Measurements from ENCODE around the gene GARNL3. TPM values are rescaled to one million over a fixed set of nuclear protein-coding genes. Genes with fewer than 3 reads are reported as not detected.

The GARNL3 gene
- total and polyA plus RNA-seq, 2 experiments from 2014 or later, result 8.7 to 21.9 TPM

GRCh38 chr9:127273326-127273725 lies 8.8 kb downstream of the GARNL3 start:
- Mint-ChIP-seq H3K36me3 (ENCODE audit: low read depth) (peaks cover 8% of the 10 kb centered on the region; the same call in 2 of the 3 replicates), H3K27ac (no peak overlapping the region), H3K4me1 (no peaks in the 10 kb centered on the region), H3K27me3 (ENCODE audit: insufficient read depth, low read depth, poor library complexity) (no peaks in the 10 kb centered on the region), H3K4me3 (no peak overlapping the region), H3K9me3 (no peaks in the 10 kb centered on the region)
- no peaks in the 10 kb centered on the region; the same call in 1 of the 2 replicates for H4K20me1 ChIP-seq (replicated peaks; ENCODE audit: insufficient read depth)
- no peak for DNase-seq (ENCODE audit: low spot score)
- no peak for TF ChIP-seq ZNF114 (CRISPR knock-in tag; IDR thresholded peaks at IDR 0.05)
- H3K79me2 ChIP-seq (replicated peaks; ENCODE audit: insufficient read depth), result no peaks in the 10 kb centered on the region
- no peak for ATAC-seq
- no peaks in the 10 kb centered on the region for H3K4me1 ChIP-seq (ENCODE audit: insufficient read depth)
- no peak overlapping the region for H2AFZ ChIP-seq
- no peaks in the 10 kb centered on the region for H3K36me3 ChIP-seq (ENCODE audit: insufficient read depth)
- no peaks in the 10 kb centered on the region for H3F3A ChIP-seq (replicated peaks; ENCODE audit: low read depth)
- no peaks in the 10 kb centered on the region for H3K9me2 ChIP-seq (ENCODE audit: insufficient read depth)
- H3K4me3 ChIP-seq, result no peak overlapping the region
- H3K4me2 ChIP-seq, result no peak overlapping the region
- H3K27me3 ChIP-seq (ENCODE audit: insufficient read depth), result no peaks in the 10 kb centered on the region
- no peak overlapping the region for H3K27ac ChIP-seq (ENCODE audit: low read depth)

GRCh38 chr9:127277099-127277498 lies 12.5 kb downstream of the GARNL3 start:
- Histone ChIP-seq H3F3A (replicated peaks; ENCODE audit: low read depth) (no peaks in the 10 kb centered on the region), H3K36me3 (ENCODE audit: insufficient read depth) (no peaks in the 10 kb centered on the region), H4K20me1 (replicated peaks; ENCODE audit: insufficient read depth) (peaks cover 3% of the 10 kb centered on the region), H3K27ac (ENCODE audit: low read depth) (no peak overlapping the region), H2AFZ (no peak overlapping the region), H3K4me3 (no peak overlapping the region), H3K27me3 (ENCODE audit: insufficient read depth) (no peaks in the 10 kb centered on the region), H3K9me2 (ENCODE audit: insufficient read depth) (no peaks in the 10 kb centered on the region), H3K4me2 (no peak overlapping the region), H3K4me1 (ENCODE audit: insufficient read depth) (no peaks in the 10 kb centered on the region), H3K79me2 (replicated peaks; ENCODE audit: insufficient read depth) (no peaks in the 10 kb centered on the region)
- TF ChIP-seq EZH2 (IDR thresholded peaks at IDR 0.05; ENCODE audit: low read depth, unreplicated experiment) (no peak), JUNB (IDR thresholded peaks at IDR 0.05; ENCODE audit: unreplicated experiment) (no peak), STAT1 (IDR thresholded peaks at IDR 0.05; ENCODE audit: unreplicated experiment) (no peak), ETS1 (IDR thresholded peaks at IDR 0.05) (no peak), CREB1 (CRISPR knock-in tag; IDR thresholded peaks at IDR 0.05; ENCODE audit: low read depth) (no peak), NANOG (IDR thresholded peaks at IDR 0.05; ENCODE audit: borderline replicate concordance) (no peak), EZH2phosphoT487 (IDR thresholded peaks at IDR 0.05; ENCODE audit: unreplicated experiment) (no peak), ZNF331 (CRISPR knock-in tag; IDR thresholded peaks at IDR 0.05; ENCODE audit: low read depth) (no peak), REST (IDR thresholded peaks at IDR 0.05; ENCODE audit: unreplicated experiment) (no peak), CTCF (conservative IDR thresholded peaks at IDR 0.05; ENCODE audit: low read depth in 2 of 2) (no peak), POLR2AphosphoS5 (IDR thresholded peaks at IDR 0.05; ENCODE audit: low read depth) (no peak)
- Mint-ChIP-seq H3K36me3 (ENCODE audit: low read depth) (peaks cover 5% of the 10 kb centered on the region; the same call in 2 of the 3 replicates), H3K4me3 (no peak overlapping the region), H3K27ac (no peak overlapping the region), H3K27me3 (ENCODE audit: insufficient read depth, low read depth, poor library complexity) (peaks cover 3% of the 10 kb centered on the region), H3K4me1 (peaks cover 4% of the 10 kb centered on the region; the same call in 2 of the 3 replicates), H3K9me3 (no peaks in the 10 kb centered on the region)
- DNase-seq (ENCODE audit: low spot score) (no peak), ATAC-seq (no peak)
